Activated CD4-positive, CD25-positive, alpha-beta regulatory T cell (primary cell): ENCODE measurements around the gene MAFG.

Experiments
- DNase-seq, 4 experiments: peaks; one replicate each; lab custom pipeline; 2025; lab: John Stamatoyannopoulos, UW

Gene MAFG

GRCh38 chr17:81898029-81898866 lies 29.3 kb downstream of the MAFG start:
- DNase-seq, result no peak

GRCh38 chr17:81895400-81895799 lies 32.1 kb downstream of the MAFG start:
- no peak for DNase-seq

- DNase-seq, result no peak
Observed at GRCh38 chr17:81891303-81891552, 36.3 kb downstream of the MAFG start.

GRCh38 chr17:81890447-81891302 lies 36.9 kb downstream of the MAFG start:
- DNase-seq, result no peak

- DNase-seq, result no peak
Observed at GRCh38 chr17:81889602-81890001, 37.9 kb downstream of the MAFG start.

GRCh38 chr17:81888988-81889595 lies 38.4 kb downstream of the MAFG start:
- no peak for DNase-seq

- no peak for DNase-seq
Observed at GRCh38 chr17:81888105-81888987, 39.2 kb downstream of the MAFG start.

- DNase-seq, result no peak
Observed at GRCh38 chr17:81885869-81886548, 41.5 kb downstream of the MAFG start.

- no peak for DNase-seq
Observed at GRCh38 chr17:81885454-81885853, 42.1 kb downstream of the MAFG start.

- no peak for DNase-seq
Observed at GRCh38 chr17:81884968-81885367, 42.6 kb downstream of the MAFG start.

GRCh38 chr17:81884520-81884919 lies 43.0 kb downstream of the MAFG start:
- DNase-seq, result no peak

- DNase-seq, result no peak
Observed at GRCh38 chr17:81879121-81879520, 48.4 kb downstream of the MAFG start.

GRCh38 chr17:81878294-81878693 lies 49.2 kb downstream of the MAFG start:
- DNase-seq, result no peak

GRCh38 chr17:81877569-81877968 lies 50.0 kb downstream of the MAFG start:
- no peak for DNase-seq

- DNase-seq, result peak; percentile 88 to 94 (median 94)
Observed at GRCh38 chr17:81871387-81872230, 55.9 kb downstream of the MAFG start.

GRCh38 chr17:81870981-81871386 lies 56.6 kb downstream of the MAFG start, which contains the start of gene ARHGDIA:
Gene ARHGDIA (minus strand): TSS chr17:81871337. CDS start chr17:81869930, 1,407 bp downstream.
- DNase-seq, result no peak

- DNase-seq, result no peak
Observed at GRCh38 chr17:81870131-81870980, 57.2 kb downstream of the MAFG start.

GRCh38 chr17:81869221-81870130 lies 58.1 kb downstream of the MAFG start:
- no peak for DNase-seq
